GM23248 (cell line): Measurements from ENCODE around the gene EEF1B2.

Source experiments
- EZH2 ChIP-seq: fragments of 200-600 bp; sonication (generic); IDR thresholded peaks from 2 replicates; pipeline ENCODE4 v1.6.1; 2018; ENCODE audit warnings: antibody characterized with exemption, mild to moderate bottlenecking; ENCODE audit not compliant: insufficient read depth, poor library complexity, severe bottlenecking
- EZH2phosphoT487 ChIP-seq: fragments of 200-600 bp; sonication (generic); IDR thresholded peaks from 2 replicates; pipeline ENCODE4 v1.6.1; 2018; ENCODE audit warnings: antibody characterized with exemption, moderate library complexity, mild to moderate bottlenecking, low read depth; ENCODE audit not compliant: insufficient read depth

DNA sequence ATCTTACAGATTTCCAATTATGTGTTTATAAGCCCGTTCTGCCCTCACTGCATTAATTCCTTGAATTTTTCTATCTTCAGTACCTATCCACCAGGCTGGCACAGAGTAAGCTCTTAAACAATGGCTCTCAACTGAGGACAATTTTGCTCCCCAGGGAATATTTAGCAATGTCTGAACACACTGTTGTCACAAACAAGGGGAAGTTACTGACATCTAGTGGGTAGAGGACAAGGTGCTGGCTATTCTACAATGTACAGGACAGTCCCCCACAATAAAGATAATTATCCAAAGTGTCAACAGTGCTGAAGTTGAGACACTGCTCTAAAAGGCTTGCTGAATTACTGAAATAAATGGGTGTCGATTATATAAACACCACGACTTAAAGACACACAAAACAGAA lies 5.5 kb upstream of the EEF1B2 start:
- TF ChIP-seq EZH2 (no peak), EZH2phosphoT487 (no peak)
